ENCODE measurements around the gene TRIM63.

TRIM63 gene

GRCh38 chr1:26089125-26089524, 21.7 kb upstream of the TRIM63 start:
- TF ChIP-seq CTCF (IDR thresholded peaks at IDR 0.05; ENCODE audit: borderline replicate concordance, control extremely low read depth, extremely low read depth, insufficient read depth, missing control alignments), result no peak
- in situ Hi-C loops (cut with MboI; ENCODE audit: low sequenced_read_pairs, unreplicated experiment), result no loop called here
- no peak for DNase-seq (ENCODE audit: low spot score)

GRCh38 chr1:26084844-26085243, 17.4 kb upstream of the TRIM63 start:
- in situ Hi-C loops (cut with MboI; ENCODE audit: low sequenced_read_pairs, unreplicated experiment), result no loop called here

GRCh38 chr1:26084091-26084561, 16.7 kb upstream of the TRIM63 start:
- in situ Hi-C loops (cut with MboI; ENCODE audit: low sequenced_read_pairs, unreplicated experiment), result no loop called here
- DNase-seq (ENCODE audit: low spot score), result no peak
- TF ChIP-seq CTCF (IDR thresholded peaks at IDR 0.05; ENCODE audit: borderline replicate concordance, control extremely low read depth, extremely low read depth, insufficient read depth, missing control alignments), result no peak

More at GRCh38 chr1:26084844-26085243, 17.4 kb upstream of the TRIM63 start:
- no peak for DNase-seq (ENCODE audit: low spot score)
- no peak for TF ChIP-seq CTCF (IDR thresholded peaks at IDR 0.05; ENCODE audit: borderline replicate concordance, control extremely low read depth, extremely low read depth, insufficient read depth, missing control alignments)

DNA sequence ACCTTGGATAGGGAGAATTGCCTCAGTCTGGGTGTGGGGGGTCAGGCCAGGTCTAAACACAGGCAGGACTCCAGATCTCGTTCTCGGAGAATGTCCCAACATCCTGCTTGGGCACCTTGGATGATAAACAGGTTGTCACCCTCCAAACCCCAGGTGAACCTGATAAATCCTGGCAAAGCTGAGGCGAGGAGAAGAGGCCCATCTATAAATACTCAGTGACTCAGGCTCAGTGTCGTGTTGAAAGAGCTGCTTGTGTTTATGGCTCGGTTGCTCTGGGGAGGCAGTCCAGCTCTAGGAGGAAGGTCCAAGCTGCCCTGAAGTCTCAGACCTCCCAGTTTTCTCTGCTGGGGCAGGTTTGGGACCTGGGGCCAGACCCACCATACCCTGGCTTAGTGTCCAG, 15.8 kb upstream of the TRIM63 start:
- no peak for DNase-seq (ENCODE audit: low spot score)

DNA sequence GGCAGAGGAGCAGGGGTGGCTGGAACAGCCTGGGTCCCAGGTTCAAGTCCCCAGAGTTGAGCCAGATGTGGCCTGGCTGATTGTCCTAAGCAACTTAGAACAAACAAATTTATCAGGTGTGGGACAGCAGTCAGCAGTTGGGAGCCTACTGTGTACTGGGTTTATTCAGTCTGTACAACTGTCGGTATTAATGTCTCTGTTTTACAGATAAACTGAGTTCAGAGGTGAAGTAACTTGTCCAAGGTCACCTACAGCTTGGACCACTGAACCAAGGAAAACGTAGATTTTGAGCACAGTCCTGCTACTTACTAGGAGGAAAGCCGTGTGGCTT, 14.6 kb upstream of the TRIM63 start:
- DNase-seq (ENCODE audit: low spot score), result no peak
- in situ Hi-C loops (cut with MboI; ENCODE audit: low sequenced_read_pairs, unreplicated experiment), result no loop called here
- TF ChIP-seq CTCF (IDR thresholded peaks at IDR 0.05; ENCODE audit: borderline replicate concordance, control extremely low read depth, extremely low read depth, insufficient read depth, missing control alignments), result no peak

More for the DNA sequence above, 15.8 kb upstream of the TRIM63 start:
- TF ChIP-seq CTCF (IDR thresholded peaks at IDR 0.05; ENCODE audit: borderline replicate concordance, control extremely low read depth, extremely low read depth, insufficient read depth, missing control alignments), result no peak
- in situ Hi-C loops (cut with MboI; ENCODE audit: low sequenced_read_pairs, unreplicated experiment), result no loop called here

GRCh38 chr1:26081267-26082019, 14.0 kb upstream of the TRIM63 start:
- in situ Hi-C loops (cut with MboI; ENCODE audit: low sequenced_read_pairs, unreplicated experiment), result no loop called here
- no peak for DNase-seq (ENCODE audit: low spot score)
- TF ChIP-seq CTCF (IDR thresholded peaks at IDR 0.05; ENCODE audit: borderline replicate concordance, control extremely low read depth, extremely low read depth, insufficient read depth, missing control alignments), result no peak

All from GM13976 (cell line).